ENCODE data around the gene CTF1. TPM values are rescaled to one million over a fixed set of nuclear protein-coding genes. Genes with fewer than 3 reads are reported as not detected.

Gene CTF1
- total RNA-seq, 1 donor from 2014 or later = 5.2 TPM

DNA sequence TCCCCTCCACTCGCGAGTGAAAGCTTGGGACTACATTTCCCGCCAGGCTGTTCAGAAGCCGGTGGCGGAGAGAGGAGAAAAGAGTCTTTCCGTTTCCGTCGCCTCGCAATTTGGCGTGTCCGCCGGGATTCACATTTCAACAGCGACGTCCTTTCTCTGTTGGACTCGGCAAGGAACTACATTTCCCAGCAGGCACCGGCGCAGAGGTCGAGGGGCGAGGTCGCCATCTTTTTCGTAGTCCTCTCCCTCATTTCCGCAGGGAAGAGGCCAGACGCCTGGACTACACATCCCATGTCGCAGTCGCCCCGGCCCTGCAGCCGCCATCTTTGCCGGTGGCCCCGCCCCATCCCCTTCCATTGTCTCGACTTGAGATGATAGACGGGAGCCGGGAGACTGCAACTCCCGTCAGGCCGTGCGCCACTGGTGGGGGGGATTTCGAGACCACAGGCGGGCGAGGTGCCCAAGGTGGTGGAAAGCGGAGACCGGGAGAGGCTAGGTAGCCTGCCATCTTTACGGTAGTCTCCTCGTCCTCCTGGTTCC, 26.1 kb downstream of the CTF1 start:
- H3K4me3 Mint-ChIP-seq (ENCODE audit: unreplicated experiment) = peak overlapping the region; percentile 99
- TF ChIP-seq, protein P1, sequence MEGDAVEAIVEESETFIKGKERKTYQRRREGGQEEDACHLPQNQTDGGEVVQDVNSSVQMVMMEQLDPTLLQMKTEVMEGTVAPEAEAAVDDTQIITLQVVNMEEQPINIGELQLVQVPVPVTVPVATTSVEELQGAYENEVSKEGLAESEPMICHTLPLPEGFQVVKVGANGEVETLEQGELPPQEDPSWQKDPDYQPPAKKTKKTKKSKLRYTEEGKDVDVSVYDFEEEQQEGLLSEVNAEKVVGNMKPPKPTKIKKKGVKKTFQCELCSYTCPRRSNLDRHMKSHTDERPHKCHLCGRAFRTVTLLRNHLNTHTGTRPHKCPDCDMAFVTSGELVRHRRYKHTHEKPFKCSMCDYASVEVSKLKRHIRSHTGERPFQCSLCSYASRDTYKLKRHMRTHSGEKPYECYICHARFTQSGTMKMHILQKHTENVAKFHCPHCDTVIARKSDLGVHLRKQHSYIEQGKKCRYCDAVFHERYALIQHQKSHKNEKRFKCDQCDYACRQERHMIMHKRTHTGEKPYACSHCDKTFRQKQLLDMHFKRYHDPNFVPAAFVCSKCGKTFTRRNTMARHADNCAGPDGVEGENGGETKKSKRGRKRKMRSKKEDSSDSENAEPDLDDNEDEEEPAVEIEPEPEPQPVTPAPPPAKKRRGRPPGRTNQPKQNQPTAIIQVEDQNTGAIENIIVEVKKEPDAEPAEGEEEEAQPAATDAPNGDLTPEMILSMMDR (IDR thresholded peaks at IDR 0.05; ENCODE audit: insufficient read depth, low read depth, low read length) = no peak
- no peak for TF ChIP-seq EZH2 (IDR thresholded peaks at IDR 0.05; ENCODE audit: insufficient read depth, low read length)

DNA sequence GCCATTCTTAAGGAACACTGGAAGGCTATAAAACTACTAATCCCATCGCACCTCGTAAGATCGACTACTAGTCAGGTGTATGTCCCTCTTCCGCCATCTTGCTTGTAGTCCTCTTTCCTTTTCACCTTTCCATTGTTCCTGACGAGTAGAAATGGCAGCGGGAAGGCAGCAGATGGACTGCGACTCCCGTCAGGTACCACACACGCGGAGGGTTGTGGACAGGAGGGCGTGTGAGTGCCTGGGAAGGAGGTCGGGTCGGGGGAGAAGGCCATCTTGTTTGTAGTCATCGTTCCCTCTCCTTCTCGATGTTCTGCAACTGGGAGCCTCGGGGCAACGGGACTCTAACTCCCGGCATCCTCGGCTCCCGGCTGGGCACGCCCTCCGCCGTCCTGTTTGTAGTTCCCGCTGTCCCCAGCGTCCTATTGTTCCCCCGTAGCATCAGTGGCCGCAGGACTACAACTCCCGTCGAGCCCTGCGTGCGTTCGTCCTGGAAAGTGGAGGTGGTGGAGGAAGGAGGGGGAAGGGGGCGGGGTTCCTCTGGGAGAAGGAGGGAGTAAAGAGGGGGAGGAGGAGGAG, 26.6 kb downstream of the CTF1 start:
- peaks cover 2% of the 10 kb centered on the region for H3K36me3 Mint-ChIP-seq (ENCODE audit: low read depth, unreplicated experiment)
- no peaks in the 10 kb centered on the region for H3K9me3 Mint-ChIP-seq (ENCODE audit: unreplicated experiment)
- FAIRE-seq (peak; percentile 17), DNase-seq (ENCODE audit: low read depth) (peak; percentile 98)
- Histone ChIP-seq H3K9ac (ENCODE audit: low read length) (peak overlapping the region; percentile 96), H3K27me3 (ENCODE audit: insufficient read depth, low read length) (no peaks in the 10 kb centered on the region), H3K79me2 (ENCODE audit: insufficient read depth, low read length) (peaks cover 15% of the 10 kb centered on the region), H3K4me2 (ENCODE audit: low read length) (peak overlapping the region; percentile 94), H4K20me1 (ENCODE audit: insufficient read depth, low read length) (peaks cover 30% of the 10 kb centered on the region), H2AFZ (ENCODE audit: low read depth, low read length) (peak overlapping the region; percentile 98), H3K27ac (ENCODE audit: low read depth, low read length) (peak overlapping the region; percentile 99), H3K4me1 (ENCODE audit: insufficient read depth, low read length) (peaks cover 20% of the 10 kb centered on the region), H3K9me3 (ENCODE audit: insufficient read depth, low read depth, low read length) (no peaks in the 10 kb centered on the region), H3K36me3 (ENCODE audit: insufficient read depth, low read length) (peaks cover 3% of the 10 kb centered on the region), H3K4me3 (ENCODE audit: insufficient read depth, low read depth, low read length) (peak overlapping the region; percentile 97)
- peak overlapping the region; percentile 99 for H3K4me3 Mint-ChIP-seq (ENCODE audit: unreplicated experiment)
- TF ChIP-seq EZH2 (IDR thresholded peaks at IDR 0.05; ENCODE audit: insufficient read depth, low read length) = no peak
- TF ChIP-seq, protein P1 (IDR thresholded peaks at IDR 0.05; ENCODE audit: insufficient read depth, low read depth, low read length) = no peak
- peaks cover 11% of the 10 kb centered on the region for H3K4me1 Mint-ChIP-seq (ENCODE audit: low read depth, unreplicated experiment)
- no peaks in the 10 kb centered on the region for H3K27me3 Mint-ChIP-seq (ENCODE audit: low read depth, unreplicated experiment)
- H3K27ac Mint-ChIP-seq (ENCODE audit: unreplicated experiment) = peak overlapping the region; percentile 100

More for the DNA sequence above, 26.1 kb downstream of the CTF1 start:
- no peaks in the 10 kb centered on the region for H3K9me3 Mint-ChIP-seq (ENCODE audit: unreplicated experiment)
- peak overlapping the region; percentile 97 for H3K4me3 ChIP-seq (ENCODE audit: insufficient read depth, low read depth, low read length)
- no peaks in the 10 kb centered on the region for H3K27me3 ChIP-seq (ENCODE audit: insufficient read depth, low read length)
- H3K27me3 Mint-ChIP-seq (ENCODE audit: low read depth, unreplicated experiment) = no peaks in the 10 kb centered on the region
- H3K27ac Mint-ChIP-seq (ENCODE audit: unreplicated experiment) = peak overlapping the region; percentile 100
- H2AFZ ChIP-seq (ENCODE audit: low read depth, low read length) = peak overlapping the region; percentile 98
- FAIRE-seq = peak; percentile 58
- peak overlapping the region; percentile 96 for H3K9ac ChIP-seq (ENCODE audit: low read length)
- H3K4me1 Mint-ChIP-seq (ENCODE audit: low read depth, unreplicated experiment) = peaks cover 11% of the 10 kb centered on the region
- H3K27ac ChIP-seq (ENCODE audit: low read depth, low read length) = peak overlapping the region; percentile 99
- H4K20me1 ChIP-seq (ENCODE audit: insufficient read depth, low read length) = peaks cover 26% of the 10 kb centered on the region
- peaks cover 15% of the 10 kb centered on the region for H3K79me2 ChIP-seq (ENCODE audit: insufficient read depth, low read length)
- peaks cover 2% of the 10 kb centered on the region for H3K36me3 Mint-ChIP-seq (ENCODE audit: low read depth, unreplicated experiment)
- H3K9me3 ChIP-seq (ENCODE audit: insufficient read depth, low read depth, low read length) = no peaks in the 10 kb centered on the region
- peak overlapping the region; percentile 94 for H3K4me2 ChIP-seq (ENCODE audit: low read length)
- peaks cover 3% of the 10 kb centered on the region for H3K36me3 ChIP-seq (ENCODE audit: insufficient read depth, low read length)
- DNase-seq (ENCODE audit: low read depth) = peak; percentile 98
- H3K4me1 ChIP-seq (ENCODE audit: insufficient read depth, low read length) = peaks cover 20% of the 10 kb centered on the region

DNA sequence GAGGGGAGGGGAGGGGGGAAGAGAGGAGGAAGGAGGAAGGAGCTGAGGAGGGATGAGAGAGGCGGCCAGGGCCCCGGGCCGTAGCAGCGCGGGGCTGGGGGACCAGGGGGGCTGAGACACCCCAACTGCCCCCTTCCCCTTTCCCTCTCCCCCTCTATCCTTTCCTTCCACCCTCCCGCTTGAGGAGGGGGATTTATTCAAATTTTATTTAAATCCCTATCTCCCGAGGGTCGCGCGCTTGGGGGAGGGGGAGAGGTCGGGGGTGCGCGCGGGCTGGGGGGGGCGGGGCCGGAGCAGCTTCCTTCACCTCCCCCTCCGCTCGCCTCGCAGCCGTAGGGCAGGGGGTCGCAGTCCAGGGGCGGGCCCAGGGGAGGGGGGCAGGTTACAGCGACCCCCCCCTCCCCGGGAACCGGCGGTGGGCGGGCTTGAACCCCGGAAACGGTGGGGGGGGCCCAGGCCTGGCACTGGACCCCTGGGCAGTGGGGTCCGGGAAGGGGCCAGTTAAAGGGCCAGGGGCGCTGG, 27.2 kb downstream of the CTF1 start, which contains the start of gene FBXL19:
TSS of gene FBXL19 (plus strand) at position 19 of the 522 bp plus-strand sequence. CDS start 2,183 bp downstream, outside the sequence.
- peaks cover 3% of the 10 kb centered on the region for H3K36me3 ChIP-seq (ENCODE audit: insufficient read depth, low read length)
- Mint-ChIP-seq H3K27me3 (ENCODE audit: low read depth, unreplicated experiment) (no peaks in the 10 kb centered on the region), H3K36me3 (ENCODE audit: low read depth, unreplicated experiment) (peaks cover 2% of the 10 kb centered on the region), H3K4me3 (ENCODE audit: unreplicated experiment) (peak within 1 kb of the TSS; percentile 99), H3K9me3 (ENCODE audit: unreplicated experiment) (no peaks in the 10 kb centered on the region), H3K27ac (ENCODE audit: unreplicated experiment) (peak within 1 kb of the TSS; percentile 100), H3K4me1 (ENCODE audit: low read depth, unreplicated experiment) (peaks cover 11% of the 10 kb centered on the region)
- peak within 1 kb of the TSS; percentile 98 for H2AFZ ChIP-seq (ENCODE audit: low read depth, low read length)
- no peaks in the 10 kb centered on the region for H3K9me3 ChIP-seq (ENCODE audit: insufficient read depth, low read depth, low read length)
- H3K27me3 ChIP-seq (ENCODE audit: insufficient read depth, low read length) = no peaks in the 10 kb centered on the region
- H3K4me2 ChIP-seq (ENCODE audit: low read length) = peak within 1 kb of the TSS; percentile 94
- H3K4me1 ChIP-seq (ENCODE audit: insufficient read depth, low read length) = peaks cover 20% of the 10 kb centered on the region
- peaks cover 34% of the 10 kb centered on the region for H4K20me1 ChIP-seq (ENCODE audit: insufficient read depth, low read length)
- no peak for TF ChIP-seq EZH2 (IDR thresholded peaks at IDR 0.05; ENCODE audit: insufficient read depth, low read length)
- TF ChIP-seq, protein P1 (IDR thresholded peaks at IDR 0.05; ENCODE audit: insufficient read depth, low read depth, low read length) = no peak
- peak within 1 kb of the TSS; percentile 96 for H3K9ac ChIP-seq (ENCODE audit: low read length)
- DNase-seq (ENCODE audit: low read depth) (no peak), FAIRE-seq (no peak)
- peak within 1 kb of the TSS; percentile 97 for H3K4me3 ChIP-seq (ENCODE audit: insufficient read depth, low read depth, low read length)
- peaks cover 15% of the 10 kb centered on the region for H3K79me2 ChIP-seq (ENCODE audit: insufficient read depth, low read length)
- peak within 1 kb of the TSS; percentile 99 for H3K27ac ChIP-seq (ENCODE audit: low read depth, low read length)
